Neural crest cell (in vitro differentiated cells): ENCODE results near the gene LCN15. TPM values are rescaled to one million over a fixed set of nuclear protein-coding genes. Genes with fewer than 3 reads are reported as not detected.

Source experiments
- DNase-seq: peaks from one replicate; pipeline ENCODE4 v3.0.0; 2021; ENCODE audit warnings: low read depth, mixed read lengths, low spot score
- H3K27ac Mint-ChIP-seq: one replicate; pipeline ENCODE4 v1.8.0; 2021; ENCODE audit warnings: mild to moderate bottlenecking, mixed read lengths; ENCODE audit not compliant: unreplicated experiment
- H3K27me3 Mint-ChIP-seq: 2 replicates; pipeline ENCODE4 v1.8.0; 2021; ENCODE audit warnings: low read depth, mild to moderate bottlenecking, mixed read lengths
- H3K36me3 Mint-ChIP-seq: 2 replicates; pipeline ENCODE4 v1.8.0; 2021; ENCODE audit warnings: low read depth, mild to moderate bottlenecking, mixed read lengths
- H3K4me1 Mint-ChIP-seq: 2 replicates; pipeline ENCODE4 v1.8.0; 2021; ENCODE audit warnings: mixed read lengths
- H3K4me3 Mint-ChIP-seq: one replicate; pipeline ENCODE4 v1.8.0; 2021; ENCODE audit warnings: mild to moderate bottlenecking, mixed read lengths
- H3K9me3 Mint-ChIP-seq: 2 replicates; pipeline ENCODE4 v1.8.0; 2021; ENCODE audit warnings: mixed read lengths
- CTCF ChIP-seq: fragments of 200-600 bp; sonication (generic); conservative IDR thresholded peaks from 2 replicates; pipeline ENCODE4 v1.5.0; 2021; ENCODE audit warnings: antibody characterized with exemption, mild to moderate bottlenecking
- total RNA-seq: library from RNA; stranded (reverse); gene quantifications from 2 replicates; pipeline ENCODE4 v1.2.1, GENCODE V29; 2021

Gene LCN15
- total RNA-seq, 1 donor from 2014 or later = not detected

GRCh38 chr9:136728080-136728547 is 36.2 kb downstream of the LCN15 start:
- peak overlapping the region; percentile 59 for H3K4me3 Mint-ChIP-seq
- H3K27me3 Mint-ChIP-seq = peaks cover 15% of the 10 kb centered on the region
- DNase-seq = peak; percentile 93
- H3K9me3 Mint-ChIP-seq = no peaks in the 10 kb centered on the region
- peaks cover 20% of the 10 kb centered on the region for H3K36me3 Mint-ChIP-seq
- H3K4me1 Mint-ChIP-seq = peaks cover 35% of the 10 kb centered on the region
- TF ChIP-seq CTCF = peak; percentile 90
- H3K27ac Mint-ChIP-seq = no peak overlapping the region

GRCh38 chr9:136726631-136727191 is 37.6 kb downstream of the LCN15 start:
- TF ChIP-seq CTCF = peak; percentile 61
- Mint-ChIP-seq H3K27me3 (peaks cover 15% of the 10 kb centered on the region), H3K27ac (peak overlapping the region; percentile 36), H3K4me1 (peaks cover 35% of the 10 kb centered on the region), H3K9me3 (no peaks in the 10 kb centered on the region), H3K36me3 (peaks cover 20% of the 10 kb centered on the region), H3K4me3 (peak overlapping the region; percentile 98)
- no peak for DNase-seq

- TF ChIP-seq CTCF = no peak
- no peaks in the 10 kb centered on the region for H3K9me3 Mint-ChIP-seq
- DNase-seq = no peak
- peaks cover 22% of the 10 kb centered on the region for H3K36me3 Mint-ChIP-seq
- peaks cover 38% of the 10 kb centered on the region for H3K4me1 Mint-ChIP-seq
- H3K4me3 Mint-ChIP-seq = peak overlapping the region; percentile 98
- H3K27ac Mint-ChIP-seq = no peak overlapping the region
- H3K27me3 Mint-ChIP-seq = peaks cover 16% of the 10 kb centered on the region
Observed at GRCh38 chr9:136726118-136726517, 38.2 kb downstream of the LCN15 start.

GRCh38 chr9:136725612-136726011 is 38.7 kb downstream of the LCN15 start:
- no peak overlapping the region for H3K27ac Mint-ChIP-seq
- H3K36me3 Mint-ChIP-seq = peaks cover 24% of the 10 kb centered on the region
- H3K9me3 Mint-ChIP-seq = no peaks in the 10 kb centered on the region
- no peak for TF ChIP-seq CTCF
- DNase-seq = no peak
- peak overlapping the region; percentile 98 for H3K4me3 Mint-ChIP-seq
- peaks cover 18% of the 10 kb centered on the region for H3K27me3 Mint-ChIP-seq
- H3K4me1 Mint-ChIP-seq = peaks cover 43% of the 10 kb centered on the region

- DNase-seq = no peak
- Mint-ChIP-seq H3K36me3 (peaks cover 24% of the 10 kb centered on the region), H3K27me3 (peaks cover 14% of the 10 kb centered on the region), H3K27ac (no peak overlapping the region), H3K4me1 (peaks cover 48% of the 10 kb centered on the region), H3K4me3 (peak overlapping the region; percentile 98), H3K9me3 (no peaks in the 10 kb centered on the region)
- TF ChIP-seq CTCF = no peak
Observed at GRCh38 chr9:136724772-136725171, 39.5 kb downstream of the LCN15 start.
